Hepatocyte (in vitro differentiated cells): ENCODE data around the gene LACC1.

Experiments used
- CTCF ChIP-seq: fragments of 200-600 bp; sonication (generic); IDR thresholded peaks from 2 replicates; pipeline ENCODE4 v1.5.1; 2016; ENCODE audit warnings: antibody characterized with exemption, mild to moderate bottlenecking; ENCODE audit not compliant: poor library complexity
- EZH2 ChIP-seq: fragments of 200-600 bp; sonication (generic); IDR thresholded peaks from 2 replicates; pipeline ENCODE4 v1.6.1; 2016; ENCODE audit warnings: antibody characterized with exemption, mild to moderate bottlenecking, borderline replicate concordance

DNA sequence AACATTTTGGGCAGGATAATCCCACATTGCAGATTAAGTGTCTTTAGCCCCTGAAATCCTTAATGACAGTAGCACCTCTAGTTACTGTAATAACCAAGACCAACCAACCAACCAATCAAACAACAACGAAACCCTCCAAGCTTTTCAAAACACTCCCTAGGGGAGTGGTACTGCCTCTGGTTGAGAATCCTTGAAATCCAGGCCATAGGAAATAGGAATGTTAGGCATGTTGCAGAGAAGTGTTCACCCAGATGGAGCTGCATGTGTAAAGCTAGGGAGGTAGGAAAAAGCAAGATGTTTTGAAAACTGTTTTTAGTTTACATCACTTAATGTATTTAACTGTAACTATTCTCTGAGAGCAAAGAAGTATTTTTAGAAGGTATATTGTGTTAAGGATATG lies 4.5 kb downstream of the LACC1 start:
- TF ChIP-seq EZH2: no peak
- no peak for TF ChIP-seq CTCF
